Measurements from ENCODE around the gene ANKRD33B.

- no peak for TF ChIP-seq POLR2A (IDR thresholded peaks at IDR 0.05; ENCODE audit: low read depth, low read length)
- TF ChIP-seq POLR2AphosphoS5 (IDR thresholded peaks at IDR 0.05; ENCODE audit: low read depth, low read length) = no peak
- TF ChIP-seq TAF1 (IDR thresholded peaks at IDR 0.05; ENCODE audit: borderline replicate concordance, low read depth, low read length) = no peak
Observed at GRCh38 chr5:10596886-10597451, 33.1 kb downstream of the ANKRD33B start.
